HG02852 (cell line): ENCODE results near the gene PRR19.
"Not testable (repeated sequence)": the region's sequence is repeated elsewhere in the genome, so short reads cannot be mapped to it uniquely, and the experiment has no call there.

ENCODE experiments used
- ATAC-seq: cut with Tn5 transposase; IDR thresholded peaks from one replicate; pipeline ENCODE4 v1.9.1; 2021; ENCODE audit warnings: mild to moderate bottlenecking, moderate library complexity; ENCODE audit not compliant: unreplicated experiment

The PRR19 gene

DNA sequence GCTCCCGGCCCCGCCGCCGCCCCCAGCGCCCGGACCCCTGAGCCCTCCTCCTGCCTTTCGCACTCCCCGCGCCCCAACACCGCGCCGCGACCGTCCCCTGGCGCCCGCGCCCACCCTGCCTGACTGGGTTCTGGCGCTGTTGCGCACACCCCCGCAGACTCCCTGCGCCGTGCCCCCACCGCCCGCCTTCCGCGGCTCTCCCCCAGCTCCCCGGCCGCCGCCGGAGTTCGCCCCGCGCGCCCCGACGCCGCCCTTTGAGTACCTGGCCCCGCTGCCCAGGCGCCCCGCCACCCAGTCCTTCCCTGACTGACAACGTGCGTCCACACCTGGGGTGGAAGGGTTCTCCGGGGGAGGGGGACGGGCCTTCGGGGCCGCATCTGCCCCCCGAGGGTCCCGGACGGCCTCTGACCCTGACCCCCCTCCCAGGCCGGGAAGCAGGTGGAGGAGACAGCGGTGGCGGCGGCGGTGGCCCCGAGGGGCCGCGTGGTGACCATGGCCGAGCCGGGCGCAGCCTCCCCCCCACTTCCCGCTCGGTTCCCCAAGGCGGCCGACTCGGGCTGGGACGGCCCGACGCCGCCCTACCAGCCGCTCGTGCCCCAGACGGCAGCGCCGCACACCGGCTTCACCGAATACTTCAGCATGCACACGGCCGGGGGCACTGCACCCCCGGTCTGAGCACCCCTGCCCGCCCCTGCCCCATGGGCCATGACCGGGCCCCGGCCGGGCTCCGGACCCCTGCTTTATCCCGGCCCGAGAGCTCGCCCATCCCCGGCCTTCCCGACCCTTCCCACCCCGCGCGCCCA is 22.1 kb downstream of the PRR19 start:
- ATAC-seq: no peak

DNA sequence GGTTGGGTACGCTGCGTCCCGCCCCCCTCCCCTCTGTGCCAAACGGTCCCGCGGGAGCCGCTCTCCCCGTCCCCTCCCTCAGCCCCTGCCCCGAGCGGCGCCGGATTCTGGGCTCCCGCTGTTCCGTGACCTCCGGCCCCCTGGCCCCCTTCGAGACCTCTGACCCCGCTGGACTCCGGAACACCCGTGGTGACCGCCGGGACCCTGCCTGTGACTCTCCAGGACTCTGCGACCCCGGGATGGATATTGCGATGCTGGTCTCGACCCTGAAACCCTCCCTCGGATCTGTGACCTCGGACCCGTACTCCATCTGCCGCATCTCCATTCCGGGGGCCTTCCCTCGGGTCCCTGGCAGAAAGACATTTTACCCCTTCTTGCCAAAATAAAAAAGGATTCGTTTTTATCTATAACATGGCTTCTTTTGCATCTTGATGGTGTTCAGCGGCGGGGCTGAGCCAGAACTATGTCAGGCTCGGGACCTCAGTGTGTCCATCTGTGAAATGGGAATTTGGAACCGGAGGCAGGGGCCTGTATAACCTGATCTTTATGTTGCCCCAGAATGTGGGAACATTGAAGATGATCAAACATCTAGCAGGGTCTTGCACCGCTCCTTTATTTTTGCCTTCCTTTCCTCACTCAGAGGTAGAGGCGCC is 22.8 kb downstream of the PRR19 start:
- no peak for ATAC-seq

- peak; percentile 89 for ATAC-seq
These were observed 23.5 kb downstream of the PRR19 start, which contains the start of gene MEGF8 for GRCh38 chr19:42325308-42325895. Gene MEGF8 (plus strand): TSS chr19:42325635. CDS start chr19:42326244, 609 bp downstream.

GRCh38 chr19:42325896-42326771 is 24.2 kb downstream of the PRR19 start:
- no peak for ATAC-seq

GRCh38 chr19:42326969-42327368 is 25.0 kb downstream of the PRR19 start:
- no peak for ATAC-seq

- ATAC-seq: no peak
These were observed 25.4 kb downstream of the PRR19 start for GRCh38 chr19:42327381-42327780.

- ATAC-seq: no peak
These were observed 26.2 kb downstream of the PRR19 start for GRCh38 chr19:42328106-42328505.

- ATAC-seq: no peak
These were observed 26.9 kb downstream of the PRR19 start for GRCh38 chr19:42328854-42329253.

GRCh38 chr19:42330241-42330711 is 28.3 kb downstream of the PRR19 start:
- ATAC-seq: no peak

DNA sequence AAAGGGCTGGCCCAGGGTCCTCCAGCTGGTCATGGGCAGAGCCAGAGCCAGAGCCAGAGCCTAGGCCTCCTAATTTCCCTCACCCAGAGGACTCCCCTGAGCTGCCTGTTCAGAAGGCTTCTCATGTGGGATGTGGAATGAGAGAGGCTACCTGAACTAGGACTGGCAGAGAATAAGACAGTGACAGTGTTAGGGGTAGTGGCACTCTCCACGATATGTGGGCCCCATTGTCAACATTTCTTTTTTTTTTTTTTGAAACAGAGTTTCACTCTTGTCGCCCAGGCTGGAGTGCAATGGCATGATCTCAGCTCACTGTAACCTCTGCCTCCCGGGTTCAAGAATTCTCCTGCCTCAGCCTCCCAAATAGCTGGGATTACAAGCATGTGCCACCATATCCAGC is 29.4 kb downstream of the PRR19 start:
- not testable (repeated sequence) for ATAC-seq

DNA sequence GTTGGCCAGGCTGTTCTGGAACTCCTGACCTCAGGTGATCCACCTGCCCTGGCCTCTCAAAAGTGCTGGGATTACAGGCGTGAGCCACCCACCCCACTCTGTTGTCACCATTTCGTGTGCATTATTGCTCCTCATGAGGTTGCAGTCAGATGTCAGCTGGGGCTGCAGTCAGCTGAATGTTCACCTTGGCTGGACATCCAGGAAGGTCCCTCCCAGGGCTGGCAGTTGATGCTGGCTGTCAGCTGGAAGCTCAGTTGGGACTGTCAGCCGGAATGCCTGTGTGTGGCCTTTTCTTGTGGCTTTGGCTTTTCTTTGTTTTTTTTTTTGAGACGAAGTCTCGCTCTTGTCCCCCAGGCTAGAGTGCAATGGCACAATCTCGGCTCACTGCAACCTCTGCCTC is 30.1 kb downstream of the PRR19 start:
- no peak for ATAC-seq

- ATAC-seq: no peak
These were observed 31.1 kb downstream of the PRR19 start for GRCh38 chr19:42333018-42333417.

DNA sequence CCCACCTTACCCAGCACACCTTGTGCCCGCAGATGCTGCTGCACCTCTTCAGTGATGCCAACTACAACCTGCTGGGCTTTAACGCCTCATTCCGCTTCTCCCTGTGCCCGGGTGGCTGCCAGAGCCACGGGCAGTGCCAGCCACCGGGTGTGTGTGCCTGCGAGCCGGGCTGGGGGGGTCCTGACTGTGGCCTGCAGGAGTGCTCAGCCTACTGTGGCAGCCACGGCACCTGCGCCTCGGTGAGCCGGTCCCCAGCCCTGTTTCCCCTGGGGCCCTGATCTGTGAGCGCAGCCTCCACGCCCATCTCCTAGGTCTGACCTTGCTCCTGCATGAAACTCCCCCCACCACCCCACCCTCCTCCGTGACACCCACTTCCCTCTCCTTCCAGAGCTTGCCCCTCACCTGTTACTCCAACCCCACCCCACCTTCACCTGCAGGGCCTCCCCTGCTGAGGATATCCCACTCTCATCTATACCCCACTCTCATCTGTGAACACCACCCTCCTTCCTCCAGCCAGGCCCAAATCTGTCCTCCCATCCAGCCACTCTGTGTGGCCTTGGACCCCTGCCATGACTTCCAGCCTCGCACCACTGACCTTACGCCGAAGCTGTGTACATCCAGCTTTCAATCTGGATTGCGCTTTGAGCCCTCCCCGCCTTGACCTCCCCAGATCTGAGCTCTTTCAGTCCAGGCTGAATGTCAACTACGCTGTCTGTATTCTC is 32.2 kb downstream of the PRR19 start:
- no peak for ATAC-seq

DNA sequence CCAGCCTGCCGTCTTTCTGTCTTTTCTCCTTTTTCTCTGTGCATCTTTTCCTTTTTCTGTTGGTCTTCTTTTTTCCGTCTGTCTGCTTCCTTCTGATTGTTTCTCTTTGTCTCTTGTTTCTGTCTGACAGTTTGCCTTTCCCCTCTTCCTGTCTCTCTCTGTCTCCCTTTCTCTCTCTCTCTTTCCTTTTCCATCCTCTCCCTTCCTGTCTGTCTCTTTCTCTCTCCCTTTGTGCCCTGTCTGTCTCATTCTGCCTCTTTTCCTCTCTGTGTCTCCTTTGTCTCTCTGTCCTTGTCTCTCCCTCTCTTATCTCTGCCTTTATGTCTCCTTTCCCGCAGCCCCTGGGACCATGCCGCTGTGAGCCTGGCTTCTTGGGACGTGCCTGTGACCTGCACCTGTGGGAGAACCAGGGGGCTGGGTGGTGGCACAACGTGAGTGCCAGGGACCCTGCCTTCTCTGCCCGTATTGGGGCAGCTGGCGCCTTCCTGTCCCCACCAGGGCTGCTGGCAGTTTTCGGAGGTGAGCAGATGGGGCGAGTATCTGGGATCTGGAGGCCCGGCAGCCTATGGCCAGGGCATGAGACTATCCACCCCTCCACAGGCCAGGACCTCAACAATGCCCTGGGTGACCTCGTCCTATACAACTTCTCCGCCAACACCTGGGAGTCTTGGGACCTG is 32.9 kb downstream of the PRR19 start:
- no peak for ATAC-seq

DNA sequence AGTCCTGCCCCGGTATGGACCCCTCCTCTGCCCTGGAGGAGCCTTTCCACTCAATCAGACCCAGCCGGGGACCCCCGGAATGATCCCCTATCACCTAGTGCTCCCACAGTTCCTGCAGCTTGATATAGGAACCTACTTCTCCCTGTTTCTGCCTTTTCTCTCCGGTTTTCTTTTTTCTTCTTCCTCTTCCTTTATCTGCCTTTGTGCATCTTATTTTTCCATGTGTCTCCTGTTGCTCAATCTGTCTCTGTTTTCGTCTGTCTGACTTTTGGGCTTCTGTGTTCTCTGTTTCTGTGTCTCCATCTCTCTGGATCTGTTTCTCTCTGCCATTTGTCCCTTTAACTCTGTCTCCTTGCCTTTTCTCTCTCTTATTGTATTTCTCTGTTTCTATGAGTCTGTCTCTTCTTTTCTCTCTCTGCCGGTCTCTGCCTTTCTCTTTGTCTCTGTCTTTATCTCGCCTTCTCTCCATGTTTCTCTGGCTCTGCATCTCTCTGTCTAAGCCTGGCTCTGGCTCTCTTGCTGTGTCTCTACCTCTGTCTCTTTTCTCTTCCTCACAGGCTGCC is 33.5 kb downstream of the PRR19 start:
- no peak for ATAC-seq

DNA sequence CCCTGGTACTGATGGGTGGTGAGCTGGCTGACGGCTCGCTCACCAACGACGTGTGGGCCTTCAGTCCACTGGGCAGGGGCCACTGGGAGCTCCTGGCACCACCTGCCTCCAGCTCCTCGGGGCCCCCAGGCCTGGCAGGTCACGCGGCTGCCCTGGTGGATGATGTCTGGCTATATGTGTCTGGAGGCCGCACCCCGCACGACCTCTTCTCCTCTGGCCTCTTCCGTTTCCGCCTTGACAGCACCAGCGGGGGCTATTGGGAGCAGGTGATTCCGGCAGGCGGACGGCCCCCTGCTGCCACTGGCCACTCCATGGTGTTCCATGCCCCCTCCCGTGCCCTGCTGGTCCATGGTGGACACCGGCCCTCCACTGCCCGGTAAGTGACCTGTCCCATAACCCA is 34.0 kb downstream of the PRR19 start:
- ATAC-seq: no peak

- ATAC-seq: not testable (repeated sequence)
These were observed 37.4 kb downstream of the PRR19 start for GRCh38 chr19:42339126-42339860.

DNA sequence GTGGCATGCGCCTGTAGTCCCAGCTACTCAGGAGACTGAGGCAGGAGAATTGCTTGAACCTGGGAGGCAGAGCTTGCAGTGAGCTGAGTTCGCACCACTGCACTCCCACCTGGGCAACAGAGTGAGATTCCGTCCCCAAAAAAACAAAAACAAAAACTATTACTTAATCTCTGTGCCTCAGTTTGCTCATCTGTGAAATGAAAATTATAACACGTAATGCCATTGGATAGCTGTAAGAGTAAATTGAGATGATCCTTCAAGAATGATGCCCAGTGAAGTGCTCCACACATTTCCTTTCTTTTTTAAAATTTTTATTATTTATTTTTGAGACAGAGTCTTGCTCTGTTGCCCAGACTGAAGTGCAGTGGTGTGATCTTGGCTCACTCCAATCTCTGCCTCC is 38.0 kb downstream of the PRR19 start:
- ATAC-seq: not testable (repeated sequence)
